ENCODE measurements around the gene FBXL20.

Gene FBXL20

DNA sequence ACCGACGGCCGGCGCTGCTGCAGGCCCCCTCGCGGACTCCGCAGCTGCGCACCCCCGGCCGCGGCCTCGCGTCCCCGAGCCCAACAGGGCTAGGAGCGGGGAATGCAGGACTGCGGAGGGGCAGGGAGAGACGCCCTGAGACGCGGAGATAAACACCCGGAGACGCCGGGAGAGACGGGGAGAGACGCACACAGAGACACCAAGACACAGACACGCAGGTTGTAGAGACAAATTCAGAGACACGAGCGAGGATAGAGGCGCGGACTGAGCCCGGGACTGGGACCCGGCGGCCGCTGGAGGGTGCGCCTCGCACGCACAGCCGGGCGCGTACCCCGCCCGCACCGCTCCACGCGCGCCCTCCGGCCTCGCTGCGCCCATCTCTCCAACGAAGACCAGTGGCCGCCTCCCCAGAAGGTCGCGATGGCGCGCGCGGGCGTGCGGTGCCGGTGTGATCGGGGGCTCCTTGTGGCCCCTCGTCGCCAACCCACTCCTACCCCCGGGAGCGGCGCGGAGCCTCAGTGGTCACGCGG is 176.6 kb downstream of the FBXL20 start:
- in situ Hi-C loops (cut with HindIII; ENCODE audit: low sequenced_read_pairs), result no loop called here
- TF ChIP-seq CTCF (IDR thresholded peaks at IDR 0.05; ENCODE audit: low read depth, low read length), result no peak
- H3K4me3 ChIP-seq (ENCODE audit: low read depth, low read length), result no peak overlapping the region
- no peak for DNase-seq (ENCODE audit: low read depth, low spot score)

GRCh38 chr17:39223907-39224777 is 177.3 kb downstream of the FBXL20 start:
- TF ChIP-seq CTCF (IDR thresholded peaks at IDR 0.05; ENCODE audit: low read depth, low read length), result no peak
- H3K4me3 ChIP-seq (ENCODE audit: low read depth, low read length), result no peak overlapping the region
- in situ Hi-C loops (cut with HindIII; ENCODE audit: low sequenced_read_pairs), result no loop called here
- DNase-seq (ENCODE audit: low read depth, low spot score), result no peak

- in situ Hi-C loops (cut with HindIII; ENCODE audit: low sequenced_read_pairs), result no loop called here
- DNase-seq (ENCODE audit: low read depth, low spot score), result no peak
- no peak for TF ChIP-seq CTCF (IDR thresholded peaks at IDR 0.05; ENCODE audit: low read depth, low read length)
- H3K4me3 ChIP-seq (ENCODE audit: low read depth, low read length), result no peak overlapping the region
Measured at GRCh38 chr17:39222866-39223834, 178.3 kb downstream of the FBXL20 start.

- TF ChIP-seq CTCF (IDR thresholded peaks at IDR 0.05; ENCODE audit: low read depth, low read length), result no peak
- in situ Hi-C loops (cut with HindIII; ENCODE audit: low sequenced_read_pairs), result no loop called here
- no peak overlapping the region for H3K4me3 ChIP-seq (ENCODE audit: low read depth, low read length)
- no peak for DNase-seq (ENCODE audit: low read depth, low spot score)
Measured at GRCh38 chr17:39222151-39222550, 179.3 kb downstream of the FBXL20 start.

DNA sequence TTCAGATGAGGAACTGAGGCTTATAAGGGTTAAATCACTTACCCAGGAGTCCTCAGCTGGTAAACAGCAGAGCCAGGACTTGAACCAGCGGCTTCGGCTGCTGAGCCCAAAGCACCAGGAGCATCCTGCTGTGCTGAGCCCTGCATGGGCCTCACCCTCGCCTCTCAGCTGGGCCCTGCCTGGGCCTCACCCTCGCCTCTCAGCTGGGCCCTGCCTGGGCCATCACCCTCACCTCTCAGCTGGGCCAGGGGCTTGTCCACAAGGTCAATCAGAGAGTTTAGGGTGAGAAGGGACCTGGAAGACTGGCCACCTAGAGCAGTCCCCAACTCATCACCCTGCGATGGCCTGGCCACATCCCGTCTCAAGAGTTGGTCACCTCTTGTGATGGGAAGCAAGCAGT is 179.9 kb downstream of the FBXL20 start:
- in situ Hi-C loops (cut with HindIII; ENCODE audit: low sequenced_read_pairs), result no loop called here
- TF ChIP-seq CTCF (IDR thresholded peaks at IDR 0.05; ENCODE audit: low read depth, low read length), result no peak
- H3K4me3 ChIP-seq (ENCODE audit: low read depth, low read length), result no peak overlapping the region
- DNase-seq (ENCODE audit: low read depth, low spot score), result no peak

GRCh38 chr17:39219647-39220154 is 181.7 kb downstream of the FBXL20 start:
- in situ Hi-C loops (cut with HindIII; ENCODE audit: low sequenced_read_pairs), result no loop called here
- no peak overlapping the region for H3K4me3 ChIP-seq (ENCODE audit: low read depth, low read length)
- no peak for DNase-seq (ENCODE audit: low read depth, low spot score)
- no peak for TF ChIP-seq CTCF (IDR thresholded peaks at IDR 0.05; ENCODE audit: low read depth, low read length)

All from astrocyte of the spinal cord (primary cell).